ENCODE measurements around the gene MAPKAP1. TPM values are rescaled to one million over a fixed set of nuclear protein-coding genes. Genes with fewer than 3 reads are reported as not detected.

The MAPKAP1 gene
- total and polyA plus RNA-seq, 8 donors: 49.5 to 89.5 (median 56.2) TPM

- peaks cover 13 to 21% of the 10 kb centered on the region in 2 donors for H3K4me1 ChIP-seq
These were observed 189.4 kb downstream of the MAPKAP1 start for GRCh38 chr9:125517577-125517976.

GRCh38 chr9:125515983-125516940 is 190.7 kb downstream of the MAPKAP1 start:
- no peak for DNase-seq

More at GRCh38 chr9:125517577-125517976, 189.4 kb downstream of the MAPKAP1 start:
- DNase-seq: no peak
- no peaks in the 10 kb centered on the region for H3K9me3 ChIP-seq
- no peaks in the 10 kb centered on the region for H3K27me3 ChIP-seq
- H3K4me3 ChIP-seq: no peak overlapping the region
- no peak overlapping the region for H3K27ac ChIP-seq
- no peak for TF ChIP-seq CTCF (IDR thresholded peaks at IDR 0.05)
- no peaks in the 10 kb centered on the region for H3K36me3 ChIP-seq
- no peak for ATAC-seq
- intact Hi-C loops (cut with DNase I): no loop called here

GRCh38 chr9:125515281-125515680 is 191.7 kb downstream of the MAPKAP1 start:
- TF ChIP-seq CTCF (IDR thresholded peaks at IDR 0.05): no peak
- intact Hi-C loops (cut with DNase I): no loop called here

More at GRCh38 chr9:125515983-125516940, 190.7 kb downstream of the MAPKAP1 start:
- no peak for ATAC-seq
- no peaks in the 10 kb centered on the region for H3K36me3 ChIP-seq
- no peak overlapping the region for H3K27ac ChIP-seq
- TF ChIP-seq CTCF (IDR thresholded peaks at IDR 0.05): no peak
- no peaks in the 10 kb centered on the region for H3K27me3 ChIP-seq
- no peaks in the 10 kb centered on the region for H3K9me3 ChIP-seq
- H3K4me1 ChIP-seq: peaks cover 0 to 8% of the 10 kb centered on the region in 2 donors
- H3K4me3 ChIP-seq: no peak overlapping the region
- intact Hi-C loops (cut with DNase I): no loop called here

GRCh38 chr9:125514468-125514867 is 192.5 kb downstream of the MAPKAP1 start:
- no peak for TF ChIP-seq CTCF (IDR thresholded peaks at IDR 0.05)

More at GRCh38 chr9:125515281-125515680, 191.7 kb downstream of the MAPKAP1 start:
- ATAC-seq: no peak
- H3K4me1 ChIP-seq: peaks cover 0 to 7% of the 10 kb centered on the region in 2 donors
- H3K9me3 ChIP-seq: no peaks in the 10 kb centered on the region
- no peak for DNase-seq
- no peak overlapping the region for H3K27ac ChIP-seq
- no peak overlapping the region for H3K4me3 ChIP-seq
- no peaks in the 10 kb centered on the region for H3K27me3 ChIP-seq
- H3K36me3 ChIP-seq: no peaks in the 10 kb centered on the region

GRCh38 chr9:125513668-125514413 is 193.2 kb downstream of the MAPKAP1 start:
- peak overlapping the region in 1 of 2 donors; percentile 5 for H3K4me3 ChIP-seq

More at GRCh38 chr9:125514468-125514867, 192.5 kb downstream of the MAPKAP1 start:
- no peaks in the 10 kb centered on the region for H3K36me3 ChIP-seq
- H3K27ac ChIP-seq: no peak overlapping the region
- intact Hi-C loops (cut with DNase I): no loop called here
- no peak for ATAC-seq
- no peaks in the 10 kb centered on the region for H3K9me3 ChIP-seq
- no peaks in the 10 kb centered on the region for H3K27me3 ChIP-seq
- no peak for DNase-seq
- no peak overlapping the region for H3K4me3 ChIP-seq
- peaks cover 0 to 7% of the 10 kb centered on the region in 2 donors for H3K4me1 ChIP-seq

More at GRCh38 chr9:125513668-125514413, 193.2 kb downstream of the MAPKAP1 start:
- intact Hi-C loops (cut with DNase I): no loop called here
- Histone ChIP-seq H3K36me3 (no peaks in the 10 kb centered on the region), H3K27ac (peak overlapping the region; percentile 29 to 48), H3K27me3 (no peaks in the 10 kb centered on the region), H3K9me3 (no peaks in the 10 kb centered on the region), H3K4me1 (peaks cover 0 to 7% of the 10 kb centered on the region in 2 donors)
- peak; percentile 98 for ATAC-seq
- no peak for DNase-seq
- TF ChIP-seq CTCF (IDR thresholded peaks at IDR 0.05): no peak
